22Rv1 (cell line): ENCODE results near the gene SLC7A1.

Experiments used
- H3K27ac ChIP-seq: fragments of 450-650 bp; 2 replicates; pipeline ENCODE4 v1.5.1; 2017
- ZFX ChIP-seq: fragments of 450-650 bp; IDR thresholded peaks from 2 replicates; pipeline ENCODE4 v1.6.1; 2017; ENCODE audit warnings: antibody characterized with exemption, borderline replicate concordance
- TF ChIP-seq, protein P1 (sequence below): fragments of 450-650 bp; IDR thresholded peaks from 2 replicates; pipeline ENCODE4 v1.5.1; 2017; ENCODE audit warnings: mild to moderate bottlenecking

Gene SLC7A1

DNA sequence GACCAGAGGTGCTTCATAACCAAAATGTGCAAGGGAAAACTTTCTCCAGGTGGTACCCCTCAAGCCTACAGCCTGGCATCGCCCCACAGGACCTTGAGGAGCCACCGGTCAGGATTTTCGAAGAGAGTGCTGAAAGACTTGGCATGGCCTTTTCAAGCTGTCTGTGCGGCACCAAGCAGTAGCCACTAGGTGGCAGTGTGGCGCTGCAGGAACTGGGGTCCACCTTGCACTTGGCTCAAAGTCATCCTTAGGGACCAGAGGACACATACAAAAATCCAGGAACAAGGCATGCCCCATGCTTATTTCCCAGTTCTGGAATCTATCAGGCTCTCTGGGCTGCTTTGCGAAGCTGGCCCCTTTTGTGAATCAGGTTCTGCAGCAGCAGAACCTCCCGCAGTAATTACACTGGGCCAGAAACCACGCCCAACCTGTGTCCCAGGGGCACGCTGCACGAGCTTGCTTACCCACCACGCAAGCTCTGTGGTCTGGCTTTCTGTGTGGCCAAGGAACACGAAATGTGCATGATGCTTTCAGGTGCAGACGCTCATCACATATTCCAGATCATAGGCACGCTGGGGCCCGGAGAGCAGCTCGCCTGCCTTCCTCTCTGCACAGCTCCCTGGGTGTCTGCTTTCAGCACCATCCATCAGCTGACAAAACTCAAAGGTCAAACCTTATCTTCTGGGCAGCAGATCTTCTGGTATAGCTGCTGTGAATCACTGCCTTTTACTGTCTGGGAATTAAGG lies 87.2 kb downstream of the SLC7A1 start:
- no peak for TF ChIP-seq ZFX
- TF ChIP-seq, protein P1, sequence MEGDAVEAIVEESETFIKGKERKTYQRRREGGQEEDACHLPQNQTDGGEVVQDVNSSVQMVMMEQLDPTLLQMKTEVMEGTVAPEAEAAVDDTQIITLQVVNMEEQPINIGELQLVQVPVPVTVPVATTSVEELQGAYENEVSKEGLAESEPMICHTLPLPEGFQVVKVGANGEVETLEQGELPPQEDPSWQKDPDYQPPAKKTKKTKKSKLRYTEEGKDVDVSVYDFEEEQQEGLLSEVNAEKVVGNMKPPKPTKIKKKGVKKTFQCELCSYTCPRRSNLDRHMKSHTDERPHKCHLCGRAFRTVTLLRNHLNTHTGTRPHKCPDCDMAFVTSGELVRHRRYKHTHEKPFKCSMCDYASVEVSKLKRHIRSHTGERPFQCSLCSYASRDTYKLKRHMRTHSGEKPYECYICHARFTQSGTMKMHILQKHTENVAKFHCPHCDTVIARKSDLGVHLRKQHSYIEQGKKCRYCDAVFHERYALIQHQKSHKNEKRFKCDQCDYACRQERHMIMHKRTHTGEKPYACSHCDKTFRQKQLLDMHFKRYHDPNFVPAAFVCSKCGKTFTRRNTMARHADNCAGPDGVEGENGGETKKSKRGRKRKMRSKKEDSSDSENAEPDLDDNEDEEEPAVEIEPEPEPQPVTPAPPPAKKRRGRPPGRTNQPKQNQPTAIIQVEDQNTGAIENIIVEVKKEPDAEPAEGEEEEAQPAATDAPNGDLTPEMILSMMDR, result peak; percentile 96
- no peak overlapping the region for H3K27ac ChIP-seq

DNA sequence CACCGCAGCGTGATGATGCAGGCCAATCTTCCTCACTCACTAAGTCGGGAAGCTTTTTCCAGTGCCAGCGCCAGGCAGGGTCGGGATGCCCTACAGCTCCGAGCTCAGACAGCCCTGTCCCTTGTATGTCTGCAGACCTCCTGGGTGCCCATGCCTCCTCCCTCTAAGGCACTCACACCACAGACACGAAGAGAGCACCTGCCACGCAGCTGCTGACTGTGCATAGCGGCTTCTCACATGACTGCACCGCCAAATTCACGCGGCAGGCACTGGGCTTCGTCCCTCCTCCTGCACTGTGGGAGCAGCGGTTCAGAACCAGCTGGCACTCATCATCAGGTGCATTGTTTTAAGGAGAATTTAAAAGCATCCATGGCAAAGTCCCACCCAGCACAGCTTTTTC lies 88.1 kb downstream of the SLC7A1 start:
- no peak for TF ChIP-seq ZFX
- TF ChIP-seq, protein P1, result no peak
- no peak overlapping the region for H3K27ac ChIP-seq

DNA sequence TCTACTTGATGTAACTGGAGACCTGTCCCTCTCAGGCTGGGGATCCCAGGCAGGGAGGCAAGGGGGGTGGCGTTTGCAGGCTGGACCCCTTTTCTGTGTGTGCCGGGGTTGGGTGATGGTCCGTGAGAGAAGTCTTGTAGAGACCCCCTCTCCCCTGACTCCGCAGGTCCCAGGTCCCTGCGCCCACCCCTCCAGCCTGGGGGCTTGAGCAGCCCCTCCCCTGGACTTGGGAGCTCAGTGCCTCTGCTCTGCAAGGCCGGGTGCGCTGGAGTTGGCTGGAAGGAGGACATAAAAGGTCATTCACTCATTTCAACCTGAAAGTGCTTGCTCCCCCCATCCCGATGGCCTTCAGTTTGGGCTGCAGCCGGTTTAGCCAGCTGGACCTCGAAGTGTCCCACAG lies 89.5 kb downstream of the SLC7A1 start:
- no peak for TF ChIP-seq ZFX
- TF ChIP-seq, protein P1, result no peak
- no peak overlapping the region for H3K27ac ChIP-seq

DNA sequence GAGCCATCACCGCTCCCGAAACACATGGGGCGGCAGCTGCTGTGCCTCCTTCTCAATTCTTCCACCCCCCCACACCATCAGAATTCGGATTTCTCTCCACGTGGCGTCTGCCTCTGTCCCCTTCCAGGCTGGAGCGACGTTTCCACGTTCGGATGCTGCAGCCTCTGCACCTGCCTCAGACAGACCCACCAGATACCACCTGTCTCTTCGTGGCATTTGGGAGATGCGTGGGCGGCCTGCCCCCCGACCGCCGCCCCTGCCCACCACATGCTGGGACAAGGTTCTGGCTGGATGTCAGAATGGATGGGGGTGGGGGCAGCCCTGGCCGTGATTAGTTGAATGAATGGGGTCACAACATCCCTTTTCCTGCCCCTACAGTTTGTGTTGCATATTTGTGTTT lies 90.0 kb downstream of the SLC7A1 start:
- H3K27ac ChIP-seq, result no peak overlapping the region
- TF ChIP-seq, protein P1, result no peak
- no peak for TF ChIP-seq ZFX

DNA sequence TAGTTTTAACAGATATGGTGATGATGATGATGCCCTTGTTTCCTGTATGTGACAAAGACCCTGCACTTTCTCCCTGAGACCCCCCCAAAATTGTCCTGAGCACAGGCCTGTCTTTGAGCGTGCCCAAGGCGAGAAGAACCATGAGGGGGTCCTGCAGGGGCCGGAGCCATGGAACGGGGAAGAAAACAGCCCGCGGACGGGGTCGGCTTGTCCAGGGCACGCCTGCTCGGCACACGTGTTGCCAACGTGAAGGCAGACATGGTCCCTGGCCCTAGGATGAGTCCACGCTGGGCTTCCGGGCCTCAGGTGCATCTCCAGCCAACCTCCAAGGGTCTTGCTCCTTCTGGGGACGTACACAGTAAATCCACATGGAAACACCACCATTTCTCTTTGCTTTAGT lies 90.8 kb downstream of the SLC7A1 start:
- no peak overlapping the region for H3K27ac ChIP-seq
- TF ChIP-seq, protein P1, result no peak
- no peak for TF ChIP-seq ZFX

DNA sequence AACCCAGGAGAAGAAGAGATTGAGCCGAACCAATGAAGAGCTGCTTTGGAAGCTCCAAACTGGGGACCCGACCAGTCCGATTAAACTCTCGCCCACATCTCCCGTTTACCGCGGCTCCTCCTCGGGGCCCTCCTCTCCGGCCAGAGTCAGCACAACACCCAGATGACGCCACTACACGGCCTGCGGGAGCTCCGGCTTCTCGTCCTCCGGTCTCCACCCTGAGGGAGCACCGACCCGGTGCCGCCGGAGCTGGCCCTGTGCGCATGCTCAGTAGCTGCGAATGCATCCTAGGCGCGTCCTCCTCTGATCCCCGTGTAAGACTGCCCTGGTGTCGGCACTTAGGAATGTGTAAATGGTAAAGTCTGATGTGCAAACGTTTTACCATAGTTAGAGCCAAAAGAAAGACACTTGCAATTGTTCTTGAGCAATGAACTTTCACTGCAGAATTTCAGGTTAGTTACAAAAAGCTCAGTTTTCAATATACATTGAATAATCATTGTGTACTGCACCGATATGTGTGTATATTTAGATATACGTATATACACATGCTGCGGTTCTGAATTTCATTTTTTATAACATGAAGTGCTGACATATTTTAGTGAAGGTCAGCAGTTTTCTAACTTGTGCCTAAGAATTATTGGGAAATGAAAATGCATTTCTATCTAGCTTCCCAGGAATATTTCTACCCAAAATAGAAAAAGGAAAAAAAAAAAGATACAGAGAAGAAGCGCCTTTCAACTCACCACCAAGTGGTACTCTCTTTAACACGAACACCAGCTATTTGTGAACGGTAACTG lies 92.2 kb downstream of the SLC7A1 start:
- TF ChIP-seq, protein P1, result no peak
- no peak for TF ChIP-seq ZFX
- H3K27ac ChIP-seq, result no peak overlapping the region
